SKM-1 (cell line): ENCODE measurements around the gene DIP2C.

Experiments used
- DNase-seq: peaks from one replicate; lab custom pipeline; 2025; ENCODE audit not compliant: unreplicated experiment; lab: John Stamatoyannopoulos, UW

The DIP2C gene

GRCh38 chr10:385571-386300 lies 303.7 kb downstream of the DIP2C start:
- DNase-seq: no peak

DNA sequence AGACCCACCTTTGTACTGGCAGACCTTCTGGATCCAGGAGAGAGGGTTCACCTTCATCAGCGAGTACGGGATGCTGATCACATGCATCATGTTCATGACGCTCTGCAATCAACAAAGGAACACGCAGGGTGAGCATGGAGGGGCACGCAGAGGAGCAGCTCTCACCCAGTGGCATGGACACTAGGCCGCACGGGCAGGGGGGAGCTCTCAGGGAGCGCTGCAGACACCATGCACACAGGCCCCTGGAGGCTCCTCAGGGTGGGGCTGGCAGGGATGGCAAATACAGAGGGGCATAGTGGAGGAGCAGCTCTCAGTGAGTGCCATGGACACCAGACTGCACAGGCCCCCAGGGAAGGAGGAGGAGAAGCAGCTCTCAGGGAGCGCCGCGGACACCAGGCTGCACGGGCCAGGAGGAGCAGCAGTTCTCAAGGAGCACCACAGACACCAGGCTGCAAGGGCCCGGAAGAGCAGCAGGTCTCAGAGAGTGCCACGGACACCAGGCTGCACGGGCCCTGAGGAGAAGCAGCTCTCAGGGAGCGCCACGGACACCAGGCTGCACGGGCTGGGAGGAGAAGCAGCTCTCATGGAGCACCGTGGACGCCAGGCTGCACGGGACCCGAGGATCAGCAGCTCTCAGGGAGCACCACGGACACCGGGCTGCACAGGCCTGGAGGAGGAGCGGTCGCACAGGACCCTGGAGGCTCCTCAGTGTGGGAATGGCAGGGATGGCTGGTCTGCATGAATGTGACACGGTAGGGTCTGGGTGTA lies 304.7 kb downstream of the DIP2C start:
- DNase-seq: no peak

GRCh38 chr10:383519-383918 lies 305.9 kb downstream of the DIP2C start:
- no peak for DNase-seq

- no peak for DNase-seq
Measured at GRCh38 chr10:381805-382204, 307.7 kb downstream of the DIP2C start.

- no peak for DNase-seq
Measured at GRCh38 chr10:381346-381745, 308.1 kb downstream of the DIP2C start.

GRCh38 chr10:380313-380940 lies 309.0 kb downstream of the DIP2C start:
- DNase-seq: no peak

GRCh38 chr10:378930-379704 lies 310.4 kb downstream of the DIP2C start:
- DNase-seq: no peak

- no peak for DNase-seq
Measured at GRCh38 chr10:378230-378929, 311.1 kb downstream of the DIP2C start.

- DNase-seq: no peak
Measured at GRCh38 chr10:377228-377627, 312.2 kb downstream of the DIP2C start.

- DNase-seq: no peak
Measured at GRCh38 chr10:375815-376505, 313.5 kb downstream of the DIP2C start.

GRCh38 chr10:374354-374753 lies 315.1 kb downstream of the DIP2C start:
- DNase-seq: no peak

DNA sequence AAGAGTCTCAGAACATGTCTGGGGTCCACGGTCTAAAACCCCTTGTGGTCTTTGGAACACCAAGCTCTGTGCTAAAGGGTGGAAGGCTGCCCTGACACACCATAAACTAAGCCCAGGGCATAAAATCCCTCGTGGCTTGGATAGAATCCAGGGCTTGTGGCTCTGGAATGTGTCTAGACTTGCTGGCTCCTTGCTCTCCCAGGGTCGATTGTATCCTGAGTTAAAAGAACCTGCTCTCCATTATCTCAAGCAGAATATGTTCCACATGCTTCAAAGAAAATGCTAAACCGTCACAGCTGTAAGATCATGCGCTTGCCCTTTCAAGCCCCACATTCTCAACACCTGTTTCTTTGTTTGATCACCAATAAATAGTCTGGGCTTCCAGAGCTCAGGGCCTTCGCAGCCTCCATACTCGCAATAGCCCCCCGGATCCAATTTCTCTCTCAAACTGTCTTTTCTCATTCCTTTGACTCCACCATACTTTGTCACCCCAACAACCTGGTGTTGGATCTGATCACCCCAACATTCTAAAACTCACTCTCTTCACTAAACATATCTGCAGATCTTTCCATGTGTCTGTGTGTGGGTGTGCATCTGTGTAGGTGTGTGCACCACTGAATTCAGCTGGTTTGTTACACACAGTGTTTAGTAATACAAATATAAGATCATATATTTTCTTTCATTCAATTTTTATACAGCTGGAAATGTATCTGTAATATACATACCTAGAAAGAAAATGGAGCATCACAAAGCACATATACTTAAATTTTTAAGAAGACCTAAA lies 315.8 kb downstream of the DIP2C start:
- DNase-seq: no peak

DNA sequence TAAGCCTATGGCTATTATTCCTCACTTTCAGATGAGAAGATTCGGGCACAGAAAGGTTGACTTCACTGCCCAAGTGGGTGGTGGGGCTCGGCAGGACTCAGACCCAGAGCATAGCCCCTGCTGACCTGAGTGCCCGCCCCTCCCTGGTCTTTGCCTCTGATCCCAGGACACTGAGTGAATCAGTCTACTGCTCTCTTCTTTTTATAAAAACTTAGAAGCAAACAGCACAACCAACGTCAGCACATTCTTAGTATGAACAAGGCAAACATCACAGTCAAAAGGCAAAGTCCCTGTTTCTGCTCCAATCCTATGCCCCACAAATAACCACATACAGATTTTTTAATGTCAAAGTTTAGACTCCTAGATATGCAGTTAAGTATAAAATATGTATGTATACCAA lies 316.5 kb downstream of the DIP2C start:
- DNase-seq: no peak

GRCh38 chr10:372566-372965 lies 316.9 kb downstream of the DIP2C start:
- DNase-seq: no peak

GRCh38 chr10:371515-371914 lies 318.0 kb downstream of the DIP2C start:
- no peak for DNase-seq

DNA sequence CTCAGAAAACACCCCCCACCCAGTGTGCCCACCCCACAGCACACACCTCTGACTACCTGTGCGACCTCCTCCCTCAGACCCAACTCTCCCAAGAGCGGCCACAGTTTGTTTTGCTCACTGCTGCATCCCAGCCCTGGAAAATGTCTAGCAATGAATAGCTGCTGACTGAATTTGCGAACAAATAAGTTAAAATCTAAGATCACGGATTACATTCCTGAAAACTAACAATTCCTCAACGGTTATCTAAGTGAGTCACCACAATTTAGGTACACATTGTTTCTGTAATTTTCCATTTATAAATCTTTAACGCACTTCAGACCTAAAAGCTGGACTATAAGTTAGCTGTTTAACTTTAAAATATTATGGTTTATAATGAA lies 319.0 kb downstream of the DIP2C start:
- no peak for DNase-seq

- DNase-seq: no peak
Measured at GRCh38 chr10:369684-370448, 319.6 kb downstream of the DIP2C start.

- no peak for DNase-seq
Measured at GRCh38 chr10:369221-369683, 320.2 kb downstream of the DIP2C start.
